Caco-2 (cell line): ENCODE measurements around the gene SMIM30. TPM values are rescaled to one million over a fixed set of nuclear protein-coding genes. Genes with fewer than 3 reads are reported as not detected.

Experiments
- BruUV-seq: library from RNA; stranded (reverse); fragments of 400-500 nt; replicated peaks from 2 replicates; lab custom pipeline; 2021; lab: Mats Ljungman, UMichigan
- CTCF ChIA-PET: fragments of 300-600 bp; sonication (Branson Sonifier 250); formaldehyde crosslinking; loops from one replicate; lab custom pipeline; 2022; ENCODE audit warnings: antibody characterized with exemption; lab: Charles Lee
- POLR2A ChIA-PET: fragments of 300-600 bp; sonication (Branson Sonifier 250); formaldehyde crosslinking; loops from one replicate; lab custom pipeline; 2022; ENCODE audit warnings: antibody characterized with exemption; lab: Charles Lee
- DNase-seq, 2 experiments: peaks; one replicate each; pipeline versions ENCODE4 v3.0.0 to v3.0.0-alpha.2; 2020 to 2022
- H3K27me3 ChIP-seq: replicated peaks from 2 replicates; pipeline ENCODE4 v1.6.0; 2011; ENCODE audit warnings: low read length; ENCODE audit not compliant: control insufficient read depth, insufficient read depth
- H3K36me3 ChIP-seq: 2 replicates; pipeline ENCODE4 v1.5.1; 2011; ENCODE audit warnings: low read length; ENCODE audit not compliant: control insufficient read depth, insufficient read depth
- H3K4me1 ChIP-seq: fragments of 250-450 bp; sonication (Bioruptor Pico); 2 replicates; pipeline ENCODE4 v1.5.1; 2020; ENCODE audit warnings: mild to moderate bottlenecking
- H3K4me3 ChIP-seq: 2 replicates; pipeline ENCODE4 v1.5.1; 2011; ENCODE audit warnings: low read depth, mild to moderate bottlenecking, control low read depth, low read length
- H3K9me3 ChIP-seq: fragments of 250-450 bp; sonication (Bioruptor Pico); 2 replicates; pipeline ENCODE4 v1.5.1; 2020; ENCODE audit warnings: mild to moderate bottlenecking, moderate library complexity
- H3K27ac Mint-ChIP-seq: one replicate; pipeline ENCODE4 v1.8.0; 2022; ENCODE audit warnings: mixed read lengths; ENCODE audit not compliant: unreplicated experiment
- H3K27me3 Mint-ChIP-seq: one replicate; pipeline ENCODE4 v1.8.0; 2022; ENCODE audit warnings: mixed read lengths; ENCODE audit not compliant: insufficient read depth, unreplicated experiment
- H3K36me3 Mint-ChIP-seq: one replicate; pipeline ENCODE4 v1.8.0; 2022; ENCODE audit warnings: mild to moderate bottlenecking, mixed read lengths; ENCODE audit not compliant: insufficient read depth, unreplicated experiment
- H3K4me1 Mint-ChIP-seq: one replicate; pipeline ENCODE4 v1.8.0; 2022; ENCODE audit warnings: low read depth, mixed read lengths; ENCODE audit not compliant: unreplicated experiment
- H3K4me3 Mint-ChIP-seq: one replicate; pipeline ENCODE4 v1.8.0; 2022; ENCODE audit warnings: mild to moderate bottlenecking, moderate library complexity, mixed read lengths; ENCODE audit not compliant: unreplicated experiment
- H3K9me3 Mint-ChIP-seq: one replicate; pipeline ENCODE4 v1.8.0; 2022; ENCODE audit warnings: mixed read lengths; ENCODE audit not compliant: unreplicated experiment
- intact Hi-C: fragments of 100-400 bp; cut with micrococcal nuclease; formaldehyde crosslinking; loops from one replicate; pipeline ENCODE4 v1.10.0; 2022; ENCODE audit not compliant: unreplicated experiment
- total RNA-seq: library from RNA; stranded (reverse); gene quantifications from 2 replicates; pipeline ENCODE4 v1.2.3, GENCODE V29; 2022
- TF ChIP-seq, protein P1 (sequence below), 2 experiments: fragments of 200-600 bp in 1 of 2; IDR thresholded peaks; 1 replicate in 1 of 2; 2 replicates in 1 of 2; pipeline versions ENCODE4 v1.5.1 to v1.8.0; 2011 to 2022; ENCODE audit warnings: antibody characterized with exemption in 1 of 2, control low read depth in 1 of 2, inconsistent platforms in 1 of 2, low read depth in 1 of 2, low read length in 1 of 2, mild to moderate bottlenecking in 1 of 2, moderate library complexity in 1 of 2; ENCODE audit not compliant: insufficient read depth in 1 of 2, severe bottlenecking in 1 of 2, unreplicated experiment in 1 of 2

SMIM30 gene
- total RNA-seq, 1 experiment from 2014 or later, result 29.9 TPM

DNA sequence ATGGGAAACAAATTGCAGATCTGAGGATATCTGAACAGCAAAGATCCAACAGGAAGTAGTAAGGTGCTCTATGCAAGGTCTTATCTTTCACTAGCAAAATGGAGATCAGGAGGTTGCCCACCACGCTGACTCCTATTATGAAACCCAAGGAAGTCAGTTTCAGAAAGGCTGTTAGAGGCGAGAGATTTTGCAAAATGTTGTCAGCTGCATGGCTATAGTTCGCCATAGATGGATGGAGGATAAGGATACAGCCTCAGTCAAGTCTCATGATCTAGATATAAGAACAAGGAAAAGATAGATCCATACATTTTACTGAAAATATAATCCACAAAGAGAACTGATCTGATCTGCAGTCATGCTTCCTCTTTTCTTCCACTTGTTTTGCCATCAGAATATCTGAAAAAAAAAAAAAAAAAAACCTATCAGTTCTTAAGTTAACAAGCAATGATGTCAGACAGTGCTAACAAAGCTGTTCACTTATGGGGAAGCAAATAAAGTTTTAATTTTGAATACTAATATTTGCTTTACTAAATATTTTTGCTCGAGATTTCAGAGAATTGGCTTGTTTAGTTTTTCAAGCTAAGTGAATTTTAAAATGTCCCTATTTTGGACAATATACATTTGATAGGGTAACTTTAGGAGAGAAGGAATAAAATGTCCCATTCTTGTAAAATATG lies 33.7 kb downstream of the SMIM30 start:
- Mint-ChIP-seq H3K4me1 (no peaks in the 10 kb centered on the region), H3K27me3 (peaks cover 5% of the 10 kb centered on the region), H3K9me3 (no peaks in the 10 kb centered on the region), H3K27ac (no peak overlapping the region), H3K36me3 (no peaks in the 10 kb centered on the region), H3K4me3 (no peak overlapping the region)
- DNase-seq, result no peak
- ChIA-PET CTCF (no interaction called here), POLR2A (interaction anchor here (0.6 kb wide), 1 partner anchor 643 kb away, joined by 3 read pairs; no protein-coding TSS in a partner anchor)
- intact Hi-C loops, result no loop called here
- H3K9me3 ChIP-seq, result no peaks in the 10 kb centered on the region
- TF ChIP-seq, protein P1, sequence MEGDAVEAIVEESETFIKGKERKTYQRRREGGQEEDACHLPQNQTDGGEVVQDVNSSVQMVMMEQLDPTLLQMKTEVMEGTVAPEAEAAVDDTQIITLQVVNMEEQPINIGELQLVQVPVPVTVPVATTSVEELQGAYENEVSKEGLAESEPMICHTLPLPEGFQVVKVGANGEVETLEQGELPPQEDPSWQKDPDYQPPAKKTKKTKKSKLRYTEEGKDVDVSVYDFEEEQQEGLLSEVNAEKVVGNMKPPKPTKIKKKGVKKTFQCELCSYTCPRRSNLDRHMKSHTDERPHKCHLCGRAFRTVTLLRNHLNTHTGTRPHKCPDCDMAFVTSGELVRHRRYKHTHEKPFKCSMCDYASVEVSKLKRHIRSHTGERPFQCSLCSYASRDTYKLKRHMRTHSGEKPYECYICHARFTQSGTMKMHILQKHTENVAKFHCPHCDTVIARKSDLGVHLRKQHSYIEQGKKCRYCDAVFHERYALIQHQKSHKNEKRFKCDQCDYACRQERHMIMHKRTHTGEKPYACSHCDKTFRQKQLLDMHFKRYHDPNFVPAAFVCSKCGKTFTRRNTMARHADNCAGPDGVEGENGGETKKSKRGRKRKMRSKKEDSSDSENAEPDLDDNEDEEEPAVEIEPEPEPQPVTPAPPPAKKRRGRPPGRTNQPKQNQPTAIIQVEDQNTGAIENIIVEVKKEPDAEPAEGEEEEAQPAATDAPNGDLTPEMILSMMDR (IDR thresholded peaks at IDR 0.05; ENCODE audit: insufficient read depth in 1 of 2, low read depth in 1 of 2, low read length in 1 of 2, severe bottlenecking in 1 of 2, unreplicated experiment in 1 of 2), result no peak
- H3K4me1 ChIP-seq, result no peaks in the 10 kb centered on the region
- BruUV-seq, result no TSS peak
- no peak overlapping the region for H3K4me3 ChIP-seq
- H3K27me3 ChIP-seq, result no peaks in the 10 kb centered on the region
- H3K36me3 ChIP-seq, result no peaks in the 10 kb centered on the region

DNA sequence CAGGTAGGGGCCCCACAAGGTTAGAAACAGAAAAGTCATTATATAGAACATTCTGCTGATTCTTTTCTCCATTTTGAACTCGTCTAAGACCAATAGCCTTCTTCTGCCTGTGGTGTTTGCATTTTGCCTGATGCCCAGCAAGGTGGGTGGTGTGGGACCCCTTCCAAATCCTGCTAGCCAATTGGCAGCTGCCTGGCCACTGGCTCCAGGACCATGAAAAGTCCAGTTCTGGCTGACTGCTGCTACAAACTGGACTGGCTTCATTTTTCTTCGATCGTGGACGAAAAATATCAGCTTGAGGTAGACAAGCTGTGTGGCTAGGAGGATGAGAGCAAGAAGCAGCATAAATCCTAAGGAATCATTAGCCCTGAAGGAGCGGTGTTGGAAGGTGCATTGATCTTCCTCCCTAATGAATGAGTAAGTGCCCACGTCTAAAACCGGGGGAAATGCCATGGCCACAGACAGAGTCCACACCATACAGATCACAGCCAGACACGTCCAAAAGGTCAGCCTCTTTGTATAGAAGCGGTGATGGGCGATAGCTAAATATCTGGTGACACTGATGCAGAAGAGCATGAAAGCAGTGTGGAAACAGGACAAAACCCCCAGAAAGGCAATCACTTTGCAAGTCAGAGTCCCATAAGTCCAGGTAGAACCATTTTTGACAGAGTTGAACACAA lies 34.4 kb downstream of the SMIM30 start:
- DNase-seq, result no peak
- H3K9me3 ChIP-seq, result no peaks in the 10 kb centered on the region
- H3K4me3 Mint-ChIP-seq, result no peak overlapping the region
- no TSS peak for BruUV-seq
- no peaks in the 10 kb centered on the region for H3K36me3 ChIP-seq
- TF ChIP-seq, protein P1 (IDR thresholded peaks at IDR 0.05; ENCODE audit: insufficient read depth in 1 of 2, low read depth in 1 of 2, low read length in 1 of 2, severe bottlenecking in 1 of 2, unreplicated experiment in 1 of 2), result no peak
- H3K36me3 Mint-ChIP-seq, result no peaks in the 10 kb centered on the region
- no peaks in the 10 kb centered on the region for H3K4me1 ChIP-seq
- intact Hi-C loops, result no loop called here
- H3K27me3 Mint-ChIP-seq, result peaks cover 5% of the 10 kb centered on the region
- POLR2A ChIA-PET, result interaction anchor here (0.6 kb wide), 1 partner anchor 642 kb away, joined by 3 read pairs; no protein-coding TSS in a partner anchor
- H3K27ac Mint-ChIP-seq, result no peak overlapping the region
- no peaks in the 10 kb centered on the region for H3K9me3 Mint-ChIP-seq
- CTCF ChIA-PET, result no interaction called here
- H3K4me1 Mint-ChIP-seq, result no peaks in the 10 kb centered on the region
- H3K27me3 ChIP-seq, result no peaks in the 10 kb centered on the region
- H3K4me3 ChIP-seq, result no peak overlapping the region

DNA sequence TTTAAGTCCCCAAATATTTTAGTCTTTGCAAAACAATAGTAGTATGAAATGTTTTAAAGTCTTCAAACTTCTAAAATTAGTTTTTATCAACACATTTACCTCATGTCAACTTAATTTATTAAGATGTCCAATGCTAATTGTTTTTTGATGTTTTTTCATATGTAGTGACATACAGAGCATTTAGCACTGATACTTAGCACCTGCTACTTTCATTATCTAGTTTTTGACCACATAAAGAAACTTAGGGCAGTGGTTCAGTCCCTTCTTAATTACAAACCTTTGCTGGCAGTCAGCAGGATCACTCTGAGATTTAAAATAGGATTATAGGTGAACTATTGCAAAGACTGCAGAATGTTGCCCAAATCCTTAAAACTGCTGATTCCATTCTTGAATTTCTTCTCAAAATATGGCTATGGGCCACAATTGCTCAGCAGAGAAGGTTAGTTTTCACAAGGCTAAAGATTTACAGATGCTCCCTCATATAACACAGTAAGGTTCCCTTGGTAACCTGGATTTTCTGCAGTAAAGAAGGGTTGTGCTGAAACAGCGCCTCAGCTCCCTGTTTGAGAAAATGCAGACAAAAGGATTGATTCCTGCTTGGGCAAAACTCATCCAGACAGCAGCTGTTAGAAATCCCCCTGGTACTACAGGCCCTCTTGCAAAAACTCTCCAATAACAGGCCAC lies 35.1 kb downstream of the SMIM30 start:
- Histone ChIP-seq H3K9me3 (no peaks in the 10 kb centered on the region), H3K27me3 (no peaks in the 10 kb centered on the region), H3K4me3 (no peak overlapping the region), H3K36me3 (no peaks in the 10 kb centered on the region), H3K4me1 (no peaks in the 10 kb centered on the region)
- TF ChIP-seq, protein P1 (IDR thresholded peaks at IDR 0.05; ENCODE audit: insufficient read depth in 1 of 2, low read depth in 1 of 2, low read length in 1 of 2, severe bottlenecking in 1 of 2, unreplicated experiment in 1 of 2), result no peak
- ChIA-PET CTCF (no interaction called here), POLR2A (no interaction called here)
- intact Hi-C loops, result no loop called here
- no TSS peak for BruUV-seq
- no peaks in the 10 kb centered on the region for H3K9me3 Mint-ChIP-seq
- peaks cover 5% of the 10 kb centered on the region for H3K27me3 Mint-ChIP-seq
- no peaks in the 10 kb centered on the region for H3K4me1 Mint-ChIP-seq
- no peak for DNase-seq
- H3K4me3 Mint-ChIP-seq, result no peak overlapping the region
- H3K36me3 Mint-ChIP-seq, result no peaks in the 10 kb centered on the region
- no peak overlapping the region for H3K27ac Mint-ChIP-seq
